Tibial nerve (tissue), 4 donors: ENCODE measurements around the gene TNFRSF21. TPM values are rescaled to one million over a fixed set of nuclear protein-coding genes. Genes with fewer than 3 reads are reported as not detected.

Experiments used
- DNase-seq, 2 donors: peaks; one replicate each; pipeline ENCODE4 v3.0.0-alpha.2; 2019; ENCODE audit warnings: low spot score in 2 of 2
- H3K27ac ChIP-seq, 4 donors: fragments of 200-600 bp; sonication (generic) in 3 of 4; one replicate each; pipeline ENCODE4 v1.5.1; 2017 to 2019; ENCODE audit warnings: mild to moderate bottlenecking in 1 of 4
- H3K27me3 ChIP-seq, 2 donors: fragments of 200-600 bp; sonication (generic) in 1 of 2; one replicate each; pipeline versions ENCODE4 v1.5.1 to v1.6.0; 2017 to 2019
- H3K36me3 ChIP-seq, 3 donors: fragments of 200-600 bp; sonication (generic); one replicate each; pipeline ENCODE4 v1.5.1; 2018 to 2019
- H3K4me1 ChIP-seq, 4 donors: fragments of 200-600 bp; sonication (generic) in 3 of 4; one replicate each; pipeline ENCODE4 v1.5.1; 2017 to 2019
- H3K4me3 ChIP-seq, 4 donors: fragments of 200-600 bp; sonication (generic) in 3 of 4; one replicate each; pipeline ENCODE4 v1.5.1; 2017 to 2019; ENCODE audit warnings: mild to moderate bottlenecking in 1 of 4, moderate library complexity in 1 of 4
- H3K9me3 ChIP-seq, 4 donors: fragments of 200-600 bp; sonication (generic) in 3 of 4; one replicate each; pipeline ENCODE4 v1.5.1; 2017 to 2019
- EP300 ChIP-seq, 2 donors: sonication (generic); formaldehyde crosslinking; IDR thresholded peaks; one replicate each; pipeline ENCODE4 v1.6.1; 2017; ENCODE audit warnings: antibody characterized with exemption in 2 of 2, mild to moderate bottlenecking in 1 of 2
- POLR2A ChIP-seq, 2 donors: fragments of 450-650 bp; IDR thresholded peaks; one replicate each; pipeline ENCODE4 v1.6.1; 2017; ENCODE audit warnings: antibody characterized with exemption in 2 of 2, mild to moderate bottlenecking in 2 of 2, moderate library complexity in 2 of 2
- WGBS, 2 donors: methylation state at CpG; one replicate each; pipeline ENCODE4 v1.1.5; 2018; 5-methylcytosine and 5-hydroxymethylcytosine counted together
- total RNA-seq, 4 donors: library from RNA; depleted of rRNA; stranded (reverse); fragments of >200 nt; gene quantifications; one replicate each; pipeline ENCODE4 v1.1.0, GENCODE V29; 2016
- TF ChIP-seq, protein P1 (sequence below), 5 experiments: fragments of 200-600 bp in 3 of 5; fragments of 450-650 bp in 2 of 5; sonication (generic) in 3 of 5; IDR thresholded peaks; one replicate each; pipeline ENCODE4 v1.5.1; 2016 to 2019; ENCODE audit warnings: antibody characterized with exemption in 5 of 5, mild to moderate bottlenecking in 3 of 5, moderate library complexity in 2 of 5

The TNFRSF21 gene
- total RNA-seq, 4 donors from 2014 or later: 5.7 to 8.0 (median 7.6) TPM

DNA sequence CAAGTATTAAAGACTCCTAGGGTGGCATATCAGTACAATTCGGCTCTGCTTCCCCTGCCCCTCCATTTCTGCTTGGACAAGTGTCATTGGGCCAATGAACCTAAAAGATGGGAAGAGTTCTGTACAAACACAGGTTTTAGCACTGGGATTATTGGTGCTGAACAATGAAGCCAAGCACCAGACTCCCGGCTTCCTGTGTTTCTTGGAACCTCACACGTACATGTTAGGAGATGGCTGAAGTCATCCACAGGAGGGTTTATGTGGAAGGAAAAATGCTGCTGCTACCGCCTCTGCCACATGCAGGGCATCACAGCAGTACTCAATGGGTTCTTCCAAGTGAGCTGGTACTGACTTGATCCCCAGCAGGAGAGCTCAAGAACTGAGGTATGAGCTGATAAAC lies 49.7 kb downstream of the TNFRSF21 start:
- Histone ChIP-seq H3K4me3 (no peak overlapping the region), H3K27me3 (no peaks in the 10 kb centered on the region), H3K9me3 (no peaks in the 10 kb centered on the region), H3K27ac (no peak overlapping the region), H3K4me1 (no peaks in the 10 kb centered on the region), H3K36me3 (no peaks in the 10 kb centered on the region)
- WGBS, 2 donors: 68 to 69% methylated on average over 4 of the region's 4 CpGs
- TF ChIP-seq EP300 (IDR thresholded peaks at IDR 0.05) (no peak), POLR2A (IDR thresholded peaks at IDR 0.05) (no peak)
- TF ChIP-seq, protein P1, sequence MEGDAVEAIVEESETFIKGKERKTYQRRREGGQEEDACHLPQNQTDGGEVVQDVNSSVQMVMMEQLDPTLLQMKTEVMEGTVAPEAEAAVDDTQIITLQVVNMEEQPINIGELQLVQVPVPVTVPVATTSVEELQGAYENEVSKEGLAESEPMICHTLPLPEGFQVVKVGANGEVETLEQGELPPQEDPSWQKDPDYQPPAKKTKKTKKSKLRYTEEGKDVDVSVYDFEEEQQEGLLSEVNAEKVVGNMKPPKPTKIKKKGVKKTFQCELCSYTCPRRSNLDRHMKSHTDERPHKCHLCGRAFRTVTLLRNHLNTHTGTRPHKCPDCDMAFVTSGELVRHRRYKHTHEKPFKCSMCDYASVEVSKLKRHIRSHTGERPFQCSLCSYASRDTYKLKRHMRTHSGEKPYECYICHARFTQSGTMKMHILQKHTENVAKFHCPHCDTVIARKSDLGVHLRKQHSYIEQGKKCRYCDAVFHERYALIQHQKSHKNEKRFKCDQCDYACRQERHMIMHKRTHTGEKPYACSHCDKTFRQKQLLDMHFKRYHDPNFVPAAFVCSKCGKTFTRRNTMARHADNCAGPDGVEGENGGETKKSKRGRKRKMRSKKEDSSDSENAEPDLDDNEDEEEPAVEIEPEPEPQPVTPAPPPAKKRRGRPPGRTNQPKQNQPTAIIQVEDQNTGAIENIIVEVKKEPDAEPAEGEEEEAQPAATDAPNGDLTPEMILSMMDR (IDR thresholded peaks at IDR 0.05): no peak
- no peak for DNase-seq

DNA sequence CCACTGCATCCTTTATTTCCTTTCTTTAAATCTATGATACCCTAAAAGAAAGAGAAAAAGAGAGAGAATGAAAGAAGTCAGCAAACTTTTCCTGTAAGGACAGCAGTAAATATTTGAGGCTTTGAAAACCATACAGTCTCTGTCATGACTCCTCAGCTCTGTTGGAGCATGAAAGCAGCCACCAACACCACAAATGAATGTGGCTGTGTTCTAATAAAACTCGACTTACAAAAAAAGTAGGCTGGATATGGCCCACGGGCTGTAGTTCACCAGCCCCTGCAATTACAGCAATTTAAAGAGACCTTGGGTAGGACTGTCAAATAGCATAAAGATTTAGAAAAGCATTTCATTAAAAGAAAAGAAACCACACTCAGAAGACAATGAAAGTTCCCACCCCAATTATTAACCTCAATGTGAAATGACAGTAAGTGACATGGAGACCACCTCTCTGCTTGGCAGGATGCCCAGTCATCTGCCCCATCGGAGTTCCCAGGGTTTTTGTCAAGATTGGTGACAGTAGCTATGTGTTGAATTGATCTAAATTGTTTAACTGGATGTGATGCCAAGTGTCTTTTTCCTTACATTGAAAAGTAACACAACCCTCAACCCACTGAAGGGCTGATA lies 50.9 kb downstream of the TNFRSF21 start:
- no peak for DNase-seq
- H3K27ac ChIP-seq: no peak overlapping the region
- whole genome bisulfite sequencing, 2 donors: 35 to 46% methylated on average over 3 of the region's 3 CpGs
- no peaks in the 10 kb centered on the region for H3K36me3 ChIP-seq
- no peak overlapping the region for H3K4me3 ChIP-seq
- H3K27me3 ChIP-seq: no peaks in the 10 kb centered on the region
- H3K9me3 ChIP-seq: no peaks in the 10 kb centered on the region
- no peaks in the 10 kb centered on the region for H3K4me1 ChIP-seq
- no peak for TF ChIP-seq POLR2A (IDR thresholded peaks at IDR 0.05)
- TF ChIP-seq EP300 (IDR thresholded peaks at IDR 0.05): no peak
- TF ChIP-seq, protein P1 (IDR thresholded peaks at IDR 0.05): no peak

DNA sequence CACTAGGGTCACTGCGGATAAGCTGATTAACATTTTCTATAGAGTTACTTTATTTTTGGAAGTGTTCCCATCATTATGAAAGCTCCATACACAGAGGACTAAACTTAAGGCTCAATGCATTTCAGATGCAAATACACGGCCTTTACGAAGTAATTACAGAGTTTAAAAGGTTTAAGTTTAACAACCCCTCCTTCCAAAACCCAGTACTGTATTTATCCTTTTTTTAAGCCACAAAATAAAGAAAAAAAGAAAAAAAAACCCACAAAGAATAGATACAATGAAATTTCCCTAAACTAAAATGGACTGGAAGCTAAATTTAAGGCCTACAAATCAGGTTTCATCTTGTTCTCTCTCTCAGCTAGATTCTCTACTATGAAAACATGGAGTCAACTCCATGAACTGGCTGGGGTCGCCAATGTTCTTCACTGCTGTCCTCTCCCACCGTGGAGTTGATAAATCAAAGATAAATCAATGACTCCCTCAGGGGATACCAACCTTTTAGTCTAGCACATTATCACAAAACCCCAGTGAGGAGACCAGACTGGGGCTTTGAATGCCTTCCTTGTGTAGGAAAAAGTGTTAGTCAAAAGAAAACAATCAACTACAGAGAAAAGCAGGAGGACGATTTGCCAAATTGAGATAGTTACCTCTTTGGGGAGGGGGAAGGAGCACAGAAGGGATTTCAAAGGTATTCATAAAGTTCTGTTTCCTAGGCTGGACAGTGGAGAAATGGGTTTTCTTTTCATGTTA lies 52.5 kb downstream of the TNFRSF21 start:
- no peaks in the 10 kb centered on the region for H3K27me3 ChIP-seq
- 52 to 54% methylated on average over 6 of the region's 6 CpGs for WGBS, 2 donors
- H3K36me3 ChIP-seq: no peaks in the 10 kb centered on the region
- H3K27ac ChIP-seq: no peak overlapping the region
- DNase-seq: no peak
- no peaks in the 10 kb centered on the region for H3K4me1 ChIP-seq
- no peaks in the 10 kb centered on the region for H3K9me3 ChIP-seq
- no peak overlapping the region for H3K4me3 ChIP-seq
- TF ChIP-seq EP300 (IDR thresholded peaks at IDR 0.05): no peak

DNA sequence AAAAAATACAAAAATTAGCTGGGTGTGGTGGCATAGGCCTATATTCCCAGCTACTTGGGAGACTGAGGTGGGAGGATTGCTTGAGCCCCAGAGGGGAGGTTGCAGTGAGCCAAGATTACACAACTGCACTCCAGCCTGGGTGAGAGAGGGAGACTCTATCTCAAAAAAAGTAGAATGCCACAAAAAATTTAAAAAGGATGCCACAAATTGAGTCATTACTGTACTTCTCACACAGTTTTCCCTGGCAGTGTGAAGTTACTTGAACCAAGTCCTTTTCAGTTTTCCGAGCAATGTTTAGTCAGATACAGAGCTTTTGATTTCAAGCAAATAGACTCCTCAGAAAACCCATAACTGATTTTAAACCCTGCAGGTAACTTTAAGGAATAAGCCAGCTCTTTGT lies 53.3 kb downstream of the TNFRSF21 start:
- Histone ChIP-seq H3K4me1 (no peaks in the 10 kb centered on the region), H3K4me3 (no peak overlapping the region), H3K27me3 (no peaks in the 10 kb centered on the region), H3K27ac (no peak overlapping the region), H3K9me3 (no peaks in the 10 kb centered on the region), H3K36me3 (no peaks in the 10 kb centered on the region)
- TF ChIP-seq, protein P1 (IDR thresholded peaks at IDR 0.05): no peak
- TF ChIP-seq EP300 (IDR thresholded peaks at IDR 0.05): no peak
- no peak for DNase-seq
- WGBS, 2 donors: 93 to 100% methylated on average over 1 of the region's 1 CpG

DNA sequence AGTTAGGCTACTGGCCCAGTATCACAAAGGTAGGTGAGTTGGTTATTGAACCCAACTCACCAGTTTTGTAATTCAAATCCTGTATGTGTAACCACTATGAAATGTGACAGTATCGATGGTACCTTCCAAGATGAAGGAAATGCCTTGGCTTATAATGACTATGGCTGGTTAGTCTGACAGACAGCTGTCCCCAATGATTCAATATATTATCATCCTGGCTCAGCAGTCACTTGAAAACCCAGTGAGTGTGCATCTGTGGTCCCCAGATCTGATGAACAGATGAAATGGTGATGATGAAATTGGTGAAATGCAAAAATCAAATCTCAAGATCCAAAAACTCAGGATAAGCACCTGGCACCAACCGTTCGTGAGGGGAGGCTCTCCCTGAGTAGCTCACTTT lies 54.8 kb downstream of the TNFRSF21 start:
- Histone ChIP-seq H3K4me1 (no peaks in the 10 kb centered on the region), H3K27ac (no peak overlapping the region), H3K27me3 (no peaks in the 10 kb centered on the region), H3K36me3 (no peaks in the 10 kb centered on the region), H3K4me3 (no peak overlapping the region), H3K9me3 (no peaks in the 10 kb centered on the region)
- WGBS, 2 donors: 93 to 94% methylated on average over 3 of the region's 3 CpGs
- TF ChIP-seq EP300 (IDR thresholded peaks at IDR 0.05) (no peak), POLR2A (IDR thresholded peaks at IDR 0.05) (no peak)
- TF ChIP-seq, protein P1 (IDR thresholded peaks at IDR 0.05): no peak
- DNase-seq: no peak
